ENCODE results near the gene MRPL55.
"Not testable (repeated sequence)": the region's sequence is repeated elsewhere in the genome, so short reads cannot be mapped to it uniquely, and the experiment has no call there.

Gene MRPL55

DNA sequence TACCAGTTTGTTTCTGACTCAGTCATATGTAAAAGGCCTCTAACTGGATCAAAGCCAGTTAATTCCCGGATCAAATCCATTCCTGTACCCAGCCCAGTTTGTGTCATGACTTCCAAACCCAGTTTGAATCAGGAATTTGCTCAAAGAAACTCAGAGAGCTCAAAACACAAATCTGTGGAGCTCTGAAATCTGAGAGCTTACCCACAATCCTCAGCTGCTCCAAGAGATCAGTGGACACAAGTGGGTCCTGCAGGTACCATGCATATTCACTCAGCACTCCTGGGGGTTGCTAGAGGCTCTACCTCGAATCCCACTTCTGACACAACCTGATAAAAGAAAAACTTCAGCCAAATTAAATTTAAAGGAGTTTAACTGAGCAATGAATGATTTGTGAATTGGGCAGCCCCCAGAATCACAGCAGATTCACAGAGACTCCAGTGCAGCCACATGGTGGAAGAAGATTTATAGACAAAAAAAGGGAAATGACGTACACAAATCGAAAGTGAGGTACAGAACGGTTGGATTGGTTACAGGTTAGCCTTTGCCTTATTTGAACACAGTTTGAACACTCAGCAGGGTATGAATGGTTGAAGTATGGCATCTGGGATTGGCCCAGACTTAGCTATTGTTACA, 11.9 kb upstream of the MRPL55 start:
- DNase-seq (ENCODE audit: low read depth), result no peak

DNA sequence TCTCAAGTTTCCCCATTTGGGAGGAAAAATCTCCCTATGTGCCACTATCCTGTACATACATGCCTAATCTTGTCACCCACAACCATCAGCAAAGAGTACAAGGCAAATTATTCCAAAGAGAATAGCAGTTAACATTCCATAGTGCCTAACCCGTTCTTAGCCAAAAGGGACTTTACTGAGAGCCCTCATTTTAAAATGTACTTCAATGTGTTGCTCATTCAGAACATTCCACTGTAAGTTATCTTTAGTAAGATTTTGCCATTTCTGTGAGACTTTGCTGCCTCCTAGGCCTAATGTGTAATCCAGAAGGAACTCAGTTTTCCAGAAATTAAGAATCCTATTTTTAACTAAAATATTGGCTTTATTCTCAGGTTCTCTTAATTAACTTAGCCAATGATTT, 11.3 kb upstream of the MRPL55 start:
- no peak for DNase-seq (ENCODE audit: low read depth)

DNA sequence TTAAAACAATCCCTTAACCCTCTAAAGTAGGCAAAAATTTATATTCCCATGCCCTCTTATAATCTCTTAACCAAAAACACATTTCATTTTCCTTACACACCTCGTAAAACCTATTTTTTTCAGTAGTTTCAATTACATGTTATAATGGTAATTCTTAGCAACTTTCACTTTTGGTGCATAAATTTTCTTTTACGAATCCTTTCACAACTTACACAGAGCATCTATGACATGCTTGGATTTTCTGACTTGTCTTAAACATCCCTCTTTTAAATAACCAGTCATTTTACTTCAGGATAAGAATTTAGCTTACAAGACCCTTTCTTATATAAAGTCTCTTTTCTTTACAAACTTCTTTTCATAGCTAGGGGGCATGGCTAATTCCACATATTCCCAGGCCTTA, 8.9 kb upstream of the MRPL55 start:
- no peak for DNase-seq (ENCODE audit: low read depth)

DNA sequence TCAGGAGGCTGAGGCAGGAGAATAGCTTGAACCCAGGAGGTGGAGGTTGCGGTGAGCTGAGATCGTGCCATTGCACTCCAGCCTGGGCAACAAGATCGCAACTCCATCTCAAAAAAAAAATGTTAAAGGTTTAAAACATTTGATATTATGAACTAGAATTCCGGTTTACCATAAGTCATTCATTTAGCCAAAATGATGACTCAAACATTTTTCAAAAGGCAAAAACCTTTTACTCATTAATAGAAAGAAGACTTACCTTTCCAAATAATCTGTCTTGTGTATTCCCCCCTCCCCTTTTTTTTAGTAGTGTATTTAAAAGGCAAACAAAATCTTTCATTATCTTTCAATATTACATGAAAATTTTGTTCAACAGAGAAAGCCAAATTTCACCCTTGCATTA, 8.2 kb upstream of the MRPL55 start:
- DNase-seq (ENCODE audit: low read depth), result no peak

- DNase-seq (ENCODE audit: low read depth), result no peak
Measured at GRCh38 chr1:228114827-228115226, 5.7 kb upstream of the MRPL55 start.

DNA sequence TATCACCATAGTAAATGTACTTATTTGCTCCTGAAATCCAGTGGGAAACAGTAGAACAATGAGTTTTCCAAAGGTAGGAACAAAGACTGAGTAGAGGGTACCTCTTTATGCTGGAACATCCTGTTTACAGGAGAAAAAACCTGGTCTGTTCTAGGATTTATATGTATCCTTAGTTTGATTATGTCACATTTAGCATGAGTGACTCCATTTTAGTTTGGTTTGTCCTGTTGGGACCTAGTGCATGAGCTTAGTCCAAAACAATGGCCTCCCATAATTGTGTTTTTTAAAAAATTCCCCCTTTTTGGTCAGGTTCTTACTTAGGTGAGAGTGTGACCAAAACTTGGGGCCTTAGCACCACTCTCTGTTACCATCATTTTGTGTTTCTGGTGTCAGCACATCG, 3.5 kb upstream of the MRPL55 start:
- no peak for DNase-seq (ENCODE audit: low read depth)

- no peak for DNase-seq (ENCODE audit: low read depth)
Measured at GRCh38 chr1:228112167-228112566, 3.1 kb upstream of the MRPL55 start.

GRCh38 chr1:228111315-228111714, 2.2 kb upstream of the MRPL55 start:
- not testable (repeated sequence) for DNase-seq (ENCODE audit: low read depth)

- no peak for DNase-seq (ENCODE audit: low read depth)
Measured at GRCh38 chr1:228110556-228110955, 1.5 kb upstream of the MRPL55 start.

- no peak for DNase-seq (ENCODE audit: low read depth)
Measured at GRCh38 chr1:228109962-228110488, 926 bp upstream of the MRPL55 start.

GRCh38 chr1:228108742-228109072, 392 bp downstream of the MRPL55 start:
- DNase-seq (ENCODE audit: low read depth), result no peak

GRCh38 chr1:228108055-228108690, 926 bp downstream of the MRPL55 start:
- DNase-seq (ENCODE audit: low read depth), result no peak

DNA sequence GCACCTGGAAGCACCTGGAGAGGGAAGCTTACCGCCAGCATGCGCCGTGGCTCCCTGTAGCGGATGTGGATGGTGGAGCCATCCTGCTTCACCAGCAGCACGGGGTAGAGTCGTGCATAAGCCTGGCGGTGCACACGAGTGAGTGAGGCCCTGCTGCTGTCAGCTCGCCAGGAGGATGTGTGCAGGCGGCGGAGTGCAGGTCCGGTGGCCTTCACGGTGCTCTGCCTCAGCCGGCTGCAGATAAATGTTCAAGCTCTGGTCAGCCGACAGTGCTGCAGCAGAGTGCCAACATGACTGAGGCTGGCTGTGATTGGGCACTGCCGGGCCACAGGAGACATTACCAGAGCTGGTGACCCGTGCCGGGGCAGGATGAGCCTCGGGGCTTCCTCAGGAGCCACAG, 1.5 kb downstream of the MRPL55 start:
- no peak for DNase-seq (ENCODE audit: low read depth)

- no peak for DNase-seq (ENCODE audit: low read depth)
Measured at GRCh38 chr1:228106800-228107054, 2.4 kb downstream of the MRPL55 start.

DNA sequence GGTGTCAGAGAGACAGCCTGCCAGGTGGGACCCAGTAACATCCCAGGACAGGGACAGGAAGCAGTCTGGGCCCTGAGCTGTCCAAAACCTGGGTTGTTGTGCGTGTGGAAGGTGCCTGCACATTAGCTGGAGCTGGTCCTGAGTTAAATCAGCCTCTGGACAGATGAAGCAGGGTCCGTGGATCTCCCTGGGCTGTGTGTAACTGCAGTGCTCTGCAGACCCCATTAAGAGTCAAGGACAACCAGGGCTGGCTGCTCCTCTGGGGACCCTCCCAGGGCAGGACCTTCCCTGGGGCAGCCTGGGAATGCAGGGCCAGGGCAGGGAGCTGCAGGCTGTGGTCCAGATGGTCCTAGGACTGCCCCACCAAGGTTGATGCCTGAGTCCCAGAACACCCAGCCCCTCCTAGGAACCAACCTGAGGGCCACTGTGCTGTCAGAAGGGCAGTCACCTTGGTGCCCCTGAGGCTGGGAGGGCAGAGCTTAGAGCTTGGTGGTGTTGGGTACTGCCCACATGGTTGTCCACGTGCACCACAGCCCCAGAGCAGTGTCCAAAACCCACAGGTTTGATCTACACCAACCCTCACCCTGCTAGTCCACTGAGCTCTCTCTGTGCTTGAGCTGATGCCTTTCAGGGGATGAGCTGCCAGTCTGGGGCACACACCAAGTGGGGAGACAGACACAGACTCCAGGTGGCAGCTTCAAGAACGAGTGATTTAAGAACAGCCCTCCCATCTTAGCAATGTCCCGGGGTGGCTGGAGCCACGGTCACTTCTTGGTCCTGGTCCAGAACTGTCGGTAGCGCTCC, 2.9 kb downstream of the MRPL55 start:
- DNase-seq (ENCODE audit: low read depth), result no peak

- DNase-seq (ENCODE audit: low read depth), result no peak
Measured at GRCh38 chr1:228105270-228105995, 3.7 kb downstream of the MRPL55 start.

DNA sequence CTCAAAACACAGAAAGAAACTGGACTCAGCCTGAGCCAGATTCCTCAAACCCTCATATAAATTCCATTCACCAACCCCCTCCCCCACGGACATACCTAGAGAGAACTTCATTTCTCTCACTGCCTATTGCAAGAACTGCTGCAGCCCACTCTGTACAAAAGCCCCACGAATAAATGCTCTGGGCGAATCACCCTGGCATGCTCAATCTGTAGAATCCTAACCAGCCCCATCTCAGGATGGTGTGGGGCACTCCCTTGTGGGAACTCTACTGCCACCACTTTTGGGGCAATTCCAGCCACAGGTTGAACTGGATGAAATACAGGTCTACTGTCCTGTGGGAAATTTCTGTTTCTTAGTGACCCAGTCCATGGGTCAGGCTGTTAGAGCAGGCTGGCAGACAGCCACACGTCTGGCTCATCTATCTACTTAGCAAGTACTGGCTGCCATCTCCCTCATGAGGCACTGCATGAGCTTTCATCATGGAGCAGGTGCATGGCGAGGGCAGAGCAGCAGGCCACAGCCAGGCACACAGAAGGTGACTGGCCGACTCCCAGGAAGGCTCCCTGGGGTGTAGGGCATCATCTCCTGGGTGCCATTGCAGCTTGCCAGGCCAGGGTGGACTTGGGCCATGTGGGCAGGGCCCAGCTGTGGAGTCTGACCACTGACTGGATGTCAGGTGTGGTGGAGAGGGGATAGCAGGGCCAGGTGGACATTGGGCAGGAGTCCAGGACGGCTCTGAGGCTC, 4.4 kb downstream of the MRPL55 start:
- DNase-seq (ENCODE audit: low read depth), result no peak

DNA sequence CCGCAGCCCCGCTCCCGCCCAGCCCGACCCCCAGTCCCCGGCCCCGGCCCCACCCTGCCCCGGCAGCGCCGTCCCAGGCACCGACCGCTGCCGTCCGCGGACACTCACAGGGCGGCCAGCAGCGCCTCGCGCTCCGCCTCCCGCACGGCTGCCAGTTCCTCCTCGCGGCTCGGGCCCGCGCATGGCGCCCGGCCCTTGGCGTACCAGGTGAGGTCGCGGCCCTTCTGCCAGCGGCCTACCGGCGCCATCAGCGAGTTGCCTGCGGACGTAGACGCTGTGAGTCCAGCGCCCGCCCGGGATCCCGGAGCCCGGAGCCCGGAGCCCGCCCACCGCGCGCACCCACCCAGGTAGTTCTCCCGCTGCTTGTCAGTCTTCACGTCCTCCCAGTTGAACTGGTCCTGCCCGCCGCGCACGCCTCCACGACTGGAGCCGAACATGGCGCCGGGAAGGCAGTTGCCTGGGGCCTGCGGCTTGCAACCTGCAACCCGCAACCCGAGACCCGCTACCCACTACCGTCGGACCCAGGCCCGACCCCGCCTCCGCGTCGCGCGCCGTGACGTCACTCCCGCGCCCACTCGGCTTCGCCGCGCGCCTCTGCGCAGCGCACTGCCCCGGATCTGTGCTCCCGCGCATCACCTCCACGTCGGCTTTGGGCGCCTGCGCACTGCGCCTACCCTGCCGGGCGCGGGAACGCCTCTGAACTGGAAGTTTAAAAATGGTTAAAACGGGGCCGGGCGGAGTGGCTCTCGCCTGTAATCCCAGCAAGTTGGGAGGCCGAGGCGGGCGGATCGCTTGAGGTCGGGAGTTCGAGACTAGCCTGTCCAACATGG, 6.1 kb downstream of the MRPL55 start, which contains the start of gene C1orf35:
Gene C1orf35 (minus strand): TSS at position 535 of the 830 bp plus-strand sequence. CDS start 98 bp downstream, at position 437.
- DNase-seq (ENCODE audit: low read depth), result peak; percentile 90

- no peak for DNase-seq (ENCODE audit: low read depth)
Measured at GRCh38 chr1:228101994-228102790, 6.9 kb downstream of the MRPL55 start.

- no peak for DNase-seq (ENCODE audit: low read depth)
Measured at GRCh38 chr1:228101614-228101993, 7.5 kb downstream of the MRPL55 start.
